ENCODE measurements around the gene SEC14L3. TPM values are rescaled to one million over a fixed set of nuclear protein-coding genes. Genes with fewer than 3 reads are reported as not detected.

Gene SEC14L3
- total RNA-seq, 1 donor from 2014 or later: not detected

DNA sequence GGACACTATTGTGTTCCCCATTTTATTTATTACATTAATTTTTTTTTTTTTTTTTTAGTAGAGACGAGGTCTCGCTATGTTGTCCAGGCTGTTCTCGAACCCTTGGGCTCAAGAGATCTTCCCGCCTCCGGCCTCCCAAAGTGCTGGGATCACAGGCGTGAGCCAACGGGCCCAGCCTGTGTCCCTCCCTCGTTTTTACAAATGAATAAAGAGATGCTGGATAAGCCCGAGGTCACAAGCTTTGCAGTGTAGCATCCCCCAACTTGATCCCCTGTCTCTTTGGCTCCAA is 46.5 kb downstream of the SEC14L3 start:
- TF ChIP-seq POLR2AphosphoS5 (IDR thresholded peaks at IDR 0.05; ENCODE audit: insufficient read depth in 1 of 2, low read depth in 1 of 2) (no peak), POLR2A (IDR thresholded peaks at IDR 0.05) (no peak)
- TF ChIP-seq, protein P1, sequence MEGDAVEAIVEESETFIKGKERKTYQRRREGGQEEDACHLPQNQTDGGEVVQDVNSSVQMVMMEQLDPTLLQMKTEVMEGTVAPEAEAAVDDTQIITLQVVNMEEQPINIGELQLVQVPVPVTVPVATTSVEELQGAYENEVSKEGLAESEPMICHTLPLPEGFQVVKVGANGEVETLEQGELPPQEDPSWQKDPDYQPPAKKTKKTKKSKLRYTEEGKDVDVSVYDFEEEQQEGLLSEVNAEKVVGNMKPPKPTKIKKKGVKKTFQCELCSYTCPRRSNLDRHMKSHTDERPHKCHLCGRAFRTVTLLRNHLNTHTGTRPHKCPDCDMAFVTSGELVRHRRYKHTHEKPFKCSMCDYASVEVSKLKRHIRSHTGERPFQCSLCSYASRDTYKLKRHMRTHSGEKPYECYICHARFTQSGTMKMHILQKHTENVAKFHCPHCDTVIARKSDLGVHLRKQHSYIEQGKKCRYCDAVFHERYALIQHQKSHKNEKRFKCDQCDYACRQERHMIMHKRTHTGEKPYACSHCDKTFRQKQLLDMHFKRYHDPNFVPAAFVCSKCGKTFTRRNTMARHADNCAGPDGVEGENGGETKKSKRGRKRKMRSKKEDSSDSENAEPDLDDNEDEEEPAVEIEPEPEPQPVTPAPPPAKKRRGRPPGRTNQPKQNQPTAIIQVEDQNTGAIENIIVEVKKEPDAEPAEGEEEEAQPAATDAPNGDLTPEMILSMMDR (IDR thresholded peaks at IDR 0.05): no peak
- Histone ChIP-seq H3K9me3 (no peaks in the 10 kb centered on the region), H3K36me3 (peaks cover 0 to 6% of the 10 kb centered on the region in 2 donors), H3K27ac (peak overlapping the region; percentile 94), H3K4me1 (peaks cover 39% of the 10 kb centered on the region), H3K4me3 (peak overlapping the region; percentile 56 to 61), H3K27me3 (no peaks in the 10 kb centered on the region)
- no peak for DNase-seq (ENCODE audit: extremely low spot score in 2 of 2)
- intact Hi-C loops (cut with DNase I): no loop called here

GRCh38 chr22:30424534-30425326 is 47.1 kb downstream of the SEC14L3 start:
- no peaks in the 10 kb centered on the region for H3K9me3 ChIP-seq
- no peaks in the 10 kb centered on the region for H3K27me3 ChIP-seq
- peak overlapping the region; percentile 94 for H3K27ac ChIP-seq
- no peak for TF ChIP-seq POLR2AphosphoS5 (IDR thresholded peaks at IDR 0.05; ENCODE audit: insufficient read depth in 1 of 2, low read depth in 1 of 2)
- TF ChIP-seq, protein P1 (IDR thresholded peaks at IDR 0.05): no peak
- no peak for TF ChIP-seq POLR2A (IDR thresholded peaks at IDR 0.05)
- DNase-seq (ENCODE audit: extremely low spot score in 2 of 2): no peak
- intact Hi-C loops (cut with DNase I): no loop called here
- peak overlapping the region; percentile 56 to 76 for H3K4me3 ChIP-seq
- H3K36me3 ChIP-seq: peaks cover 0 to 9% of the 10 kb centered on the region in 2 donors
- H3K4me1 ChIP-seq: peaks cover 42% of the 10 kb centered on the region

DNA sequence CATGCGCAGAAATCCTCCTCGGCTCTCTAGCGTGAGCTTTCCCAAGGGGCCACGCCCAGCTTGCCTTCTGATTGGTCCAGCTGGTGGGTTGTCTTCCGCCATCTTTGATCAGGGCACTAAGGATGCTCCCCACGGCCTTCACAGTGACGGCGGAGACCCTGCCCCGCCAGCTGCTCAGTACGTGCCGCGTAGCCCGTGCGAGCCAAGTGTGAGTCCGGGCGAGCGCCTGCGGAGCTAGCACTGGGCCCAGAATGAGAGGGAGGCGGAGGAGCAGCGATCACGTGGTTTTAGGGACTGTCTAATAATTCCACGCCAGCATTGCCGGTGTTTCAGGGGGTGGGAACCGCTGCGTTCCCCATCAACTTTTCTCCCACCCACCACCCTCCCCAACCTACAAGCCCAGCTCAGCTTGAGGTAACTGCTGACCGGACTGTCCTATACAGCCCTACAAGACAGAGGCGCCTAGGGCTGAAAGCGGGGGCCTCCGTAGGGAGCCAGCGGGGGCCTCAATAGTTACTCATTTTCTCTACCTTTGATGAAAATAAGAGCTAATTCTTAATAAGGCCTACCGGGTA is 47.8 kb downstream of the SEC14L3 start:
- H3K4me1 ChIP-seq: peaks cover 42% of the 10 kb centered on the region
- TF ChIP-seq POLR2AphosphoS5 (IDR thresholded peaks at IDR 0.05; ENCODE audit: insufficient read depth in 1 of 2, low read depth in 1 of 2): peak; percentile 95 to 96
- TF ChIP-seq, protein P1 (IDR thresholded peaks at IDR 0.05): no peak
- intact Hi-C loops (cut with DNase I): no loop called here
- H3K27me3 ChIP-seq: no peaks in the 10 kb centered on the region
- peak overlapping the region; percentile 56 to 76 for H3K4me3 ChIP-seq
- H3K36me3 ChIP-seq: peaks cover 0 to 13% of the 10 kb centered on the region in 2 donors
- peak; percentile 98 to 100 for DNase-seq (ENCODE audit: extremely low spot score in 2 of 2)
- peak overlapping the region; percentile 94 for H3K27ac ChIP-seq
- no peaks in the 10 kb centered on the region for H3K9me3 ChIP-seq

DNA sequence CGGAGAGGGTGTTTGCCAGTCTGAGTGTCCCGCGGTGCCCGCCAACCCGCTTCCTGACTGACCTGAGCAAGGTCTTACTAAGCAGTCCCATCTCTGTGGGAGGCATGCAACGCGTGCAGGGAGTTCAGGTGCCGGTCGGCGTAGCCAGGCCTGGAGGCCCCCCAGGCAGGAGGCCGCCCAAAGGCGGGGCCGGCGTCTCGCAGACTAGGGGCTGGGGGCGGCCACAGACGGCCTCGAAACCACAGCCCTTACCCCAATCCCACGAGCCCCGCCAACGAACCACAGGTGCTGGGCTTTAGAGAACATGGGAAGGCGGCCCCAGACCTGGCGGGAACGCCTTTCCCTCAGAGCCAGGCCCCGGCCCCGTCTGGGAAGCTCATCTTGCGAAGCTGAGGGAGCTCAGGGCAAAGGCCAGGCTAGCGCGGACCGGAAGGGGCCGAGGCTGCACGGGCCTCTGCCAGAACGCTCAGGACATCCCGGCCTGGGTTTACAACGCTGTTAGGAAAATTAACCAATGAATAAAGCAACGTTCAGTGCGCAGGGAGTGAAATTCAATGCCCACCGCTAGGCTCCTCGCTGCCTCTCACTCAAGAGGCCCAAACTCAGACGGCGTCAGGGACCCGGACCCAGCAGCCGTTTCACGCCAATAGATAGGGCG is 48.4 kb downstream of the SEC14L3 start:
- peaks cover 42% of the 10 kb centered on the region for H3K4me1 ChIP-seq
- peak overlapping the region; percentile 94 for H3K27ac ChIP-seq
- no peaks in the 10 kb centered on the region for H3K9me3 ChIP-seq
- TF ChIP-seq, protein P1 (IDR thresholded peaks at IDR 0.05): peak in 1 of 3 experiments; percentile 19
- TF ChIP-seq POLR2AphosphoS5 (IDR thresholded peaks at IDR 0.05; ENCODE audit: insufficient read depth in 1 of 2, low read depth in 1 of 2) (peak in 1 of 2 donors; percentile 99), POLR2A (IDR thresholded peaks at IDR 0.05) (peak in 1 of 2 donors; percentile 89)
- H3K4me3 ChIP-seq: peak overlapping the region; percentile 56 to 76
- peak in 1 of 2 donors; percentile 93 for DNase-seq (ENCODE audit: extremely low spot score in 2 of 2)
- intact Hi-C loops (cut with DNase I): no loop called here
- peaks cover 0 to 20% of the 10 kb centered on the region in 2 donors for H3K36me3 ChIP-seq
- no peaks in the 10 kb centered on the region for H3K27me3 ChIP-seq
